GM10248 (cell line): ENCODE measurements around the gene PHLPP1.

Experiments
- CTCF ChIA-PET: fragments of 300-600 bp; sonication (Branson Sonifier 250); formaldehyde crosslinking; extraction: SDS; loops from one replicate; lab custom pipeline; 2021; ENCODE audit warnings: antibody characterized with exemption; lab: Yijun Ruan, JAX
- POLR2A ChIA-PET: fragments of 350-650 bp; sonication (Branson Sonifier 250); formaldehyde crosslinking; extraction: SDS; loops from one replicate; lab custom pipeline; 2020; ENCODE audit warnings: antibody characterized with exemption; lab: Yijun Ruan, JAX
- DNase-seq: peaks from one replicate; pipeline ENCODE4 v3.0.0; 2012; ENCODE audit errors: extremely low spot score
- CTCF ChIP-seq: IDR thresholded peaks from 2 replicates; pipeline ENCODE4 v1.5.1; 2012; ENCODE audit warnings: mild to moderate bottlenecking, low read depth; ENCODE audit errors: extremely low read depth, missing control alignments, control extremely low read depth

Gene PHLPP1

DNA sequence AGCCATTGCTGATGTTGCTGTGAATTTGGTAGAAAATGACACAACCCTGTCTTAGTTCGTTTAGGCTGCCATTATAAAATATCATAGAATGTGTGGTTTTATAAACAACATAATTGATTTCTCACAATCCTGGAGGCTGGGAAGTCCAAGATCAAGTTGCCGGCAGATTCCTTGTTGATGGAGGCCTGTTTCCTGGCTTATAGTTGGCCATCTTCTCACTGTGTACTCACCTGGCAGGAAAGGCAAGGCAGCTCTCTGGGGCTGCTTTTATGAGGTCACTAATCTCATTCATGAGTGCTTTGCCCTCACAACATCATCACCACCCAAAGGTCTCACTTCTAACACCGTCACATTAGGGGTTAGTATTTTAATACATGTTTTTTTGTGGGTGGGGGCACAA is 58.4 kb downstream of the PHLPP1 start:
- CTCF ChIA-PET, result interaction anchor here (1.0 to 2.7 kb wide), 5 partner anchors 7 to 21 kb away, joined by 3 to 14 read pairs (median 3); no protein-coding TSS in a partner anchor
- no peak for DNase-seq
- POLR2A ChIA-PET, result no interaction called here
- TF ChIP-seq CTCF, result no peak

- DNase-seq, result no peak
- no peak for TF ChIP-seq CTCF
- ChIA-PET POLR2A (no interaction called here), CTCF (interaction anchor here (1.4 to 2.7 kb wide), 3 partner anchors 8 to 61 kb away, joined by 4 to 14 read pairs (median 4); partner anchors contain the start of gene PHLPP1)
Observed at GRCh38 chr18:62776024-62776570, 60.8 kb downstream of the PHLPP1 start.

DNA sequence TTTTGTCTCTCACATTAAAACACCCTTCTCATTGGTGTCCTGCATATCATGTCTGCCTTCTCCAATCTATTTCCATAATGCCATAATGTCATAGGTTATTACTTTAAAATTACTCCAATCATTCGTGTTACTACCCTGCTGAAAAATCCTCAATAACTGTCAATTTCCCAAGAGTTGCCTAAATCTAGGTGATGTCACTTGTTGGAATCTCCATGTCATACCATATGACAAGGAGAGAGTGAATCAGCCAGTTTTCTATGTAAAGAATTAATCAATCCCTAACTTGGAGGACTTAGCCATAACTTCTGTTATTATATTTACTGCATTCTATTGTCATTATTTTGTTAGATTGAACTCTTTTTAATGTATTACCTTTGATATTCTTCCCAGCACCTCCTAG is 62.5 kb downstream of the PHLPP1 start:
- no peak for DNase-seq
- ChIA-PET POLR2A (no interaction called here), CTCF (interaction anchor here (0.8 to 1.2 kb wide), 3 partner anchors 12 to 71 kb away, joined by 3 read pairs; no protein-coding TSS in a partner anchor)
- TF ChIP-seq CTCF, result no peak

- ChIA-PET CTCF (interaction anchor here (0.8 to 1.2 kb wide), 3 partner anchors 13 to 27 kb away, joined by 3 to 4 read pairs (median 3); no protein-coding TSS in a partner anchor), POLR2A (no interaction called here)
- no peak for DNase-seq
- TF ChIP-seq CTCF, result no peak
Observed at GRCh38 chr18:62778976-62779869, 63.9 kb downstream of the PHLPP1 start.

DNA sequence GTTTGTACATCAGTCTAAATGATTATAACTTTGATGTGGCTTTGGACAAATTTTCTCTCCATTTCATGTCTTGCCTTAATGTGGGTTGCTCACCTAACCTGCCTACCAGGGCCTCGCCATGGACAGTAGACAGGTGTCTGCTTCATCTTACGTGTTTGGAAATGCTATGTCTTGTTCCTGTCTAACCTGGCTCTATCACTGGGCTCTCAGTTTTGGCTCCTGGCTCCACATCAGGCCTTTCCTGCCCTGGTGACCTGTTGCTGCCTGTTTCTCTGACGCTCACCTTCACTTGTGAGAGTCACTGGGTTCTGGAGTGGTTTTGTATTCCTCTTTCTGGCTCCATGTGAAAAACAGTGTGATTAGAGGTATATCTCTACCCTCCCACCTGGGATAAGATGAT is 65.9 kb downstream of the PHLPP1 start:
- ChIA-PET POLR2A (no interaction called here), CTCF (interaction anchor here (0.7 to 1.6 kb wide), 3 partner anchors 13 to 201 kb away, joined by 3 read pairs; no protein-coding TSS in a partner anchor)
- DNase-seq, result no peak
- no peak for TF ChIP-seq CTCF

DNA sequence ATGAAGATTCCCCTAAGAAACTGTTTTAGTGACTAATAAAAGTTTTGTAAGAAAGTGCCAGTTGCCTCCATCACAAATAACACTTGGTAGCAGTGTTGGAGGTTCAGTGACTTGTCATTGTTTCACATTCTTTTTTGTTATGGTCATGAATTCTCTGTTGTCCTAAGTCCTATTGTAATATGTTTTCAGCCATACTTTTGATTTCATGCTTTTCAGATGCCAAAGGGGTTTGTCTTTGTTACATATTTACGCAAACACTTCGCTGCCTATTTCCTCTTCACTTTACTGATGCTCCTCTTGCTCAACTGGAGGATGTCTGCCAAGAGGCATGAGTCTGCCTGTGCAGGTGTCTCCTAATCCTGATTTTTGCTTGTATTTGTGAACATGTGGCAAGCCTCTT is 66.6 kb downstream of the PHLPP1 start:
- ChIA-PET CTCF (interaction anchor here (0.7 to 1.6 kb wide), 3 partner anchors 13 to 19 kb away, joined by 3 read pairs; no protein-coding TSS in a partner anchor), POLR2A (no interaction called here)
- TF ChIP-seq CTCF, result no peak
- no peak for DNase-seq
